DOHH2 (cell line): ENCODE data around the gene ALPK1.

Source experiments
- H3F3A ChIP-seq: fragments of 200-600 bp; sonication (generic), shearing (Covaris generic); 2 replicates; pipeline ENCODE4 v1.6.0; 2016; ENCODE audit warnings: antibody characterized with exemption, mild to moderate bottlenecking; ENCODE audit not compliant: control insufficient read depth, insufficient read depth
- H3K27ac ChIP-seq: fragments of 200-600 bp; sonication (generic); 2 replicates; pipeline ENCODE4 v1.5.1; 2014; ENCODE audit warnings: low read depth, mild to moderate bottlenecking, low read length, moderate library complexity
- H3K27me3 ChIP-seq: fragments of 200-600 bp; sonication (generic); 2 replicates; pipeline ENCODE4 v1.6.1; 2014; ENCODE audit warnings: mild to moderate bottlenecking, low read length, mixed read lengths; ENCODE audit not compliant: control insufficient read depth
- H3K36me3 ChIP-seq: fragments of 200-600 bp; sonication (generic); 2 replicates; pipeline ENCODE4 v1.6.1; 2014; ENCODE audit warnings: mild to moderate bottlenecking, low read length, moderate library complexity, mixed read lengths; ENCODE audit not compliant: control insufficient read depth
- H3K4me1 ChIP-seq: fragments of 200-600 bp; sonication (generic); 2 replicates; pipeline ENCODE4 v1.6.1; 2014; ENCODE audit warnings: mild to moderate bottlenecking, low read length, mixed read lengths; ENCODE audit not compliant: control insufficient read depth
- H3K4me2 ChIP-seq: fragments of 200-600 bp; sonication (generic); 2 replicates; pipeline ENCODE4 v1.6.0; 2014; ENCODE audit warnings: mild to moderate bottlenecking, low read length, moderate library complexity
- H3K4me3 ChIP-seq: fragments of 200-600 bp; sonication (generic); 2 replicates; pipeline ENCODE4 v1.5.1; 2014; ENCODE audit warnings: mild to moderate bottlenecking, low read length, mixed read lengths
- H3K79me2 ChIP-seq: fragments of 200-600 bp; sonication (generic); 2 replicates; pipeline ENCODE4 v1.6.1; 2014; ENCODE audit warnings: mild to moderate bottlenecking, low read length, mixed read lengths; ENCODE audit not compliant: control insufficient read depth
- H3K9me2 ChIP-seq: fragments of 200-600 bp; sonication (generic); replicated peaks from 2 replicates; pipeline ENCODE4 v1.6.1; 2014; ENCODE audit warnings: mild to moderate bottlenecking, low read length, mixed read lengths; ENCODE audit not compliant: control insufficient read depth
- H3K9me3 ChIP-seq: fragments of 200-600 bp; sonication (generic); 2 replicates; pipeline ENCODE4 v1.6.1; 2014; ENCODE audit warnings: antibody characterized with exemption, low read length, mixed read lengths; ENCODE audit not compliant: control insufficient read depth, insufficient read depth
- H4K20me1 ChIP-seq: fragments of 200-600 bp; sonication (generic); 2 replicates; pipeline ENCODE4 v1.6.0; 2014; ENCODE audit warnings: low read depth, mild to moderate bottlenecking, antibody characterized with exemption, low read length, moderate library complexity; ENCODE audit not compliant: control insufficient read depth, insufficient read depth
- CTCF ChIP-seq: fragments of 200-600 bp; sonication (generic); IDR thresholded peaks from one replicate; pipeline ENCODE4 v1.5.1; 2014; ENCODE audit warnings: antibody characterized with exemption, mild to moderate bottlenecking, low read depth, low read length; ENCODE audit not compliant: poor library complexity, severe bottlenecking
- EZH2phosphoT487 ChIP-seq: fragments of 200-600 bp; sonication (generic); IDR thresholded peaks from 2 replicates; pipeline ENCODE4 v1.6.1; 2017; ENCODE audit warnings: borderline replicate concordance, mild to moderate bottlenecking, antibody characterized with exemption, low read length, moderate library complexity, mixed read lengths

Gene ALPK1

DNA sequence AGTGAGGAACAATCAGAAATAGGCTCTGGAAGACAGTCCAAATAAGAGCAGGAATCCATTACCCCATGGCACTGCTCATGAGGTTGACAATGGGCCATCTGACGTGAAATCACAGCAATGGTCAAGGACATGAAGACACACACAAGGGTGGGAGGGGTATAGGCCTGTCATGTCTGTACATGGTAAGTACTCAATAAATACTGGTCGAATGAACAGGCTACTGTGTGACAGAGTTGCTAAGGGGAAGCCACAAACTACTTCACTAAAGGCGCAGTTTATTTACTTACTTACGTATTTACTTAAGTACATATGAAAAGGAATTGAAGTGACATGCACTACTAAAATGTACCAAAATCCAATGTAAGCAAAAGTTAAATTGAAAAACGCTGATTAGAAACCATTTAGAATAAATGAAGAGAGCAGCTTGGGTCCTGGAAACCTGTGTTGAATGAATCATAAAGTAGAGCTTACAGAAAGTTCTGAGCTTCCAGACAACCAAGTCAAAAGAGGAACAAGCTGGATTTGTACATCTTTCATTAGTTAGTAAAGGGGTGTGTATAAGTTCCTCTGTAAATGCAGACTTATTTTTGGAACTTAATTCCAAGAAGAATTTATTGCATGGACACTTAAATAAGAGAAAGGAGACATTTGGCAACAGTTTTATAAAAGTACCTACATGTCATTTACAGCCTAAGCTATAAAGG is 32.7 kb downstream of the ALPK1 start:
- Histone ChIP-seq H4K20me1 (no peaks in the 10 kb centered on the region), H3K79me2 (no peaks in the 10 kb centered on the region), H3K9me3 (no peaks in the 10 kb centered on the region)

DNA sequence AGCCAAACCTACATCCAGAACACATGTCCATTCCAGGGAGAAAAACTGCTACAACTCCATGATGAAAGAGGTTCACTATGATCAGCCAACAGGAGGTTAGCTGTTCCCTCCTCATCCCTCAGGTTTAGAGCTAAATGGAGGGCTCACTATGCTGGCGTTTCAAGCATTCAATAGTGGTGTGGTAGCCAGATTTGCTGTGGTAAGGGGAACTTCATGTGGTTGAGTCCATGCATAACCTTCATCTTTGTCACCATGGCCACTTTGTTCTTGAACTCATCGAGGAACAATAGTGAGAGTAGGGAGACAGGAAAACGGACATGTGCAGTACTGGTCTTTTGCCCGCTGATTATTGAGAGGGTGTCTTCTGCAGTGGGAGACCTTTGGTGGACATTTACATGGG is 33.8 kb downstream of the ALPK1 start:
- Histone ChIP-seq H3K4me2 (no peak overlapping the region), H4K20me1 (no peaks in the 10 kb centered on the region), H3K27me3 (no peaks in the 10 kb centered on the region), H3K9me2 (no peaks in the 10 kb centered on the region), H3F3A (no peaks in the 10 kb centered on the region), H3K27ac (no peak overlapping the region), H3K36me3 (no peaks in the 10 kb centered on the region), H3K4me1 (no peaks in the 10 kb centered on the region), H3K4me3 (no peak overlapping the region), H3K9me3 (no peaks in the 10 kb centered on the region), H3K79me2 (no peaks in the 10 kb centered on the region)
- no peak for TF ChIP-seq CTCF

More for the DNA sequence above, 32.7 kb downstream of the ALPK1 start:
- TF ChIP-seq EZH2phosphoT487 (no peak), CTCF (no peak)
- Histone ChIP-seq H3K4me1 (no peaks in the 10 kb centered on the region), H3K4me3 (no peak overlapping the region), H3F3A (no peaks in the 10 kb centered on the region), H3K27me3 (no peaks in the 10 kb centered on the region), H3K4me2 (no peak overlapping the region), H3K9me2 (no peaks in the 10 kb centered on the region), H3K27ac (no peak overlapping the region), H3K36me3 (no peaks in the 10 kb centered on the region)

- Histone ChIP-seq H3K4me2 (no peak overlapping the region), H4K20me1 (no peaks in the 10 kb centered on the region)
- TF ChIP-seq EZH2phosphoT487 (no peak), CTCF (no peak)
Observed at GRCh38 chr4:112332398-112332797, 35.2 kb downstream of the ALPK1 start.

More at GRCh38 chr4:112332398-112332797, 35.2 kb downstream of the ALPK1 start:
- H3K4me1 ChIP-seq = no peaks in the 10 kb centered on the region
- no peaks in the 10 kb centered on the region for H3K9me2 ChIP-seq
- no peaks in the 10 kb centered on the region for H3K36me3 ChIP-seq
- no peak overlapping the region for H3K4me3 ChIP-seq
- H3K79me2 ChIP-seq = no peaks in the 10 kb centered on the region
- H3K27me3 ChIP-seq = no peaks in the 10 kb centered on the region
- H3F3A ChIP-seq = no peaks in the 10 kb centered on the region
- H3K27ac ChIP-seq = no peak overlapping the region
- H3K9me3 ChIP-seq = no peaks in the 10 kb centered on the region
